HG03457 (cell line): ENCODE data around the gene NHSL1.

ENCODE experiments used
- ATAC-seq: cut with Tn5 transposase; IDR thresholded peaks from one replicate; pipeline ENCODE4 v1.9.1; 2021; ENCODE audit warnings: moderate number of reproducible peaks; ENCODE audit not compliant: unreplicated experiment

NHSL1 gene

GRCh38 chr6:138523347-138524210 lies 24.3 kb upstream of the NHSL1 start:
- no peak for ATAC-seq

GRCh38 chr6:138522611-138523010 lies 23.3 kb upstream of the NHSL1 start:
- ATAC-seq: no peak

DNA sequence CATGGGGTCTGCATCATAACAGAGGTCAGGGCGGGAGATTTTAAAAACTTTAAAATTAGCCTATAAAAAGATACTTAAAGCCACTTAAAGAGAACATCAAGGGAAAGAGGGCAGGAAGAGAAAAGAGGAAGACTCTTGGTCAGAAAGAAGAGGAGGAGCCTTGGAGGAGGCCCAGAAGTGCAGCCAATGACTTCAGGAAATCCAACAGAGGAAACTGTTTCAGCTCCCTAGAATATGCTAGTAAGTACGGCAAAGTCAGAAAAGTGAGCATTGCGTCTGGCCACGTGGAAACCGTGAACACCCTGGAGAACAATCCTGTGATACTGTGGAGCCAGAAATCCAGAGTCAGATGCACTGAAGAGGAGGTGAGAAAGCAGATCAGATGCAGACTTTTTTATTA lies 22.5 kb upstream of the NHSL1 start:
- no peak for ATAC-seq

- no peak for ATAC-seq
These were observed 21.2 kb upstream of the NHSL1 start for GRCh38 chr6:138520463-138520862.

GRCh38 chr6:138518054-138518453 lies 18.8 kb upstream of the NHSL1 start:
- ATAC-seq: peak; percentile 27

DNA sequence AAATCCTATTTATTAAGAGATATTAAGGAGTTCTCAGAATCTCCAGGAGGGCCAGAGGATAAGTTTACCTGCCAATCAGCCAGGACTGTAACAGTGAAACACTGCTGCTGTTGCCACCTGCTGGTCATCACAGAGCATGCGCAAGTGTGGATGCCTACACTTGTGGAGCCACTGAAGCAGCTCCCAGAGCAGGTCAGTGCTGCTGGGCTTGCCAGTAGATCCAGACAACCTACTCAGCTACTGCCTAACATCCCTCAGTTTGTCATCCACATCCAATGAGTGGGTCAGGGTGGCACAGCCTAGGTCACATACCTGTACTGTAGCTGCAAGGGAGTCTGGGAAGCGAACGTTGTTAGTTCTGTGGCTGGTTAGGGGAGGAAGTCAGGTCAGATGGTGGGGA lies 18.3 kb upstream of the NHSL1 start:
- peak; percentile 75 for ATAC-seq

DNA sequence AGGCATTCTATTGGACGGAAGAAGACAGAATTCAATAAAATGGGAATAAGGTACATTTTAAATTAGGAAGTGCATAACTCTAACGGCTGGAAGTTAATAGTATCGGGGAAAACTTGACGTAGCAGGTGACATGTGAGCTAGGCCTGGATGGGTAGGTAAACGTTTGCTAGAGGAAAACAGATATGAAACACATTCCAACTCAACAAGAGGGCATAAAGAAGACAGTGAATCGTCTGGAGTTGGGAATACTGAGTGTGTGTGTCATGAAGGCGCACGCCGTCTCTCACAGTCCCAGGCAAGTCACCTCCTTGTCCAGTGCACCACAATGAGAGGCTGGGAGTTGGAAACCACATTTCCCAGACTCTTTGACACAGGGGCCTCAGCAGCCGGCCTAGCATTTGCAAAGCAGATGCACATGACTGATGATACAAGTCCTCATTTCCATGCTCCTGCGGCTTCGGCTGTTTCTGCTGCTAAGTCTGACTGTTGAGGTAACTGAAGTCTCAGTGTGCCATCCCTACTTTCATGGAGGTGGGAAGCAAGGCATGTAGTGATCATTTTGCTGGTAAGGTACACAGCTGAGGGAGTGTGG lies 16.5 kb upstream of the NHSL1 start:
- no peak for ATAC-seq

DNA sequence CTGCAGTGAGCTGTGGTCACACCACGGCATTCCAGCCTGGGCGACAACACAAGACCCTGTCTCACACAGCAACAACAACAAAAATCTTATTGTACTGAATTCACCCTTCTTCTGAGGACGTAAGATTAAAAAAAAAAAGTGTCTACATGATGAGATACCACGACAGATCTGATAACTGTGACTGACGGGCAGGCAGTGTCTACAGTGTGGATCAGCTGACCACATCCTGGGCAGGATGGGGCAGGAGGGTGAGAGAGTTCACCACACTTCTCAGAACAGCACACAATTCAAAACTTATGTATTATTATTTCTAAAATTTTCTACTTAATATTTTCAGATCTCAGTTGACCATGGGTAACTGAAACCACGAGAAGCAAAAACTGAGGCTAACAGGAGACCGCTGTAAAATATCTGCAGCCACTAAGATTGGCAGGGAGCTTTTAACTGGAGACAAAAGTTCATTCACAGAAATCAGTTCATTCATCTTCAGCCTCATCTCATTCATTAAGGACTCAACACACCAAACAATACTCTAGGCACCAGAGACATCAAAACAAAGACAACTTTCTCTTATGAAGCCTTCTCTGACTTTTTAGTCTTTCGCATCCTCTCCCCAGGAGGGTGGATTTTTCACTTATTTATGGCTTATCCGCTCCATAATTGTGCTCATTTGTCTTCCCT lies 15.7 kb upstream of the NHSL1 start:
- no peak for ATAC-seq

DNA sequence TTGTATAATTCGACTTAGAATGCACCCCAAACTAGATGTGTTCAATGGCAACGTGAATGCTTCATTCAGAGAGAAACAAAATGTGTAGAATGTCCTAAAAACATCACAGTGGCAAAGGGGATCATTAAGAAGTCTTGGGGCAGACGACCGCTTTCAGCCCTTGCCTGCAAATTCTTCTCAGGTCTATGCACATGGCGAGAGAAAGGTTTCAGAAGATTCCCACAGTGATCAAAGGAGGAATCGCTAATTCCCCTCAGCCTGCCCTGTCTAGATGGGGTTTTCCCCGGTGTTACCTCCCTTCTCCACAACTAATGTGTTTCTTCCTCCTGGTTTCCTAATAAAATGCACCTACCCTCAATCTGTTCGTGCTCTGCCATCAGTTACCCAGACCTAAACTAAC lies 13.3 kb upstream of the NHSL1 start:
- ATAC-seq: no peak

DNA sequence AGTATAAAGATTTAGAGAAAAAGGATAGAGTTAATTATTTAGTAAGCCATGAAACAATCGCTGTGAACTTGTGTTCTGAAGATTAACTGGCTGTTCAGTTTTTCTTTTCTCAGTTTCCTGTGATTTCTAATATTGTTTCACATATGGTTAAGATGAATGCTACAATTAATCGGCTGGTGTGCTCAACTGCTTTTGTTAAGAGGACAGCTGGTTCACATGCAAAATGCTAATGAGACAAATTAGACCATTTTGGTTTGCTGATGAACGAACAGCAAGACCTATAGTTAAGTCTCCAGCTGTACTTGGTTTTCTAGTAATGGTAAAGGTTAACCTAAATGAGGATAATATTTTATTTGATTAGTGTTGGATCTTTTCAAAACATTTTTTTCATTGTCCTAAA lies 10.8 kb upstream of the NHSL1 start:
- ATAC-seq: no peak

DNA sequence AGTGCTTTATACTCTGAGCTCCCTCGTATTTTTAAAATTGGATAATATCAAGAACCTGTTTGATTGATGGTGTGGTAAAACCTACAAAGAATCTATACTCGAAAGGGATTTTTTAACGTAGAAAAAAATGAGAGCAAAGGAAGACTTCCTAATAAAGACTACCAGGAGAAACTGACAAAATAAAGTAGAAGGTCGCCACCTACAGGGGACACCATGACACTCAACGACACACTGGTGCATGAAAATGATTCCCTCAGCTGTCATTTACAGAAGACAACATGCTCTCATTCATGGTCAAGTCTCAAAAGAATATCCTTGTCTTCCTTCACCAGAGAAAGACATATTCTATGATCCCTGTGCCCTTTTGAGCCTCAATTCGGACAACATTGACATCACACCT lies 10.1 kb upstream of the NHSL1 start:
- ATAC-seq: no peak

- no peak for ATAC-seq
These were observed 9.3 kb upstream of the NHSL1 start for GRCh38 chr6:138508676-138508988.

DNA sequence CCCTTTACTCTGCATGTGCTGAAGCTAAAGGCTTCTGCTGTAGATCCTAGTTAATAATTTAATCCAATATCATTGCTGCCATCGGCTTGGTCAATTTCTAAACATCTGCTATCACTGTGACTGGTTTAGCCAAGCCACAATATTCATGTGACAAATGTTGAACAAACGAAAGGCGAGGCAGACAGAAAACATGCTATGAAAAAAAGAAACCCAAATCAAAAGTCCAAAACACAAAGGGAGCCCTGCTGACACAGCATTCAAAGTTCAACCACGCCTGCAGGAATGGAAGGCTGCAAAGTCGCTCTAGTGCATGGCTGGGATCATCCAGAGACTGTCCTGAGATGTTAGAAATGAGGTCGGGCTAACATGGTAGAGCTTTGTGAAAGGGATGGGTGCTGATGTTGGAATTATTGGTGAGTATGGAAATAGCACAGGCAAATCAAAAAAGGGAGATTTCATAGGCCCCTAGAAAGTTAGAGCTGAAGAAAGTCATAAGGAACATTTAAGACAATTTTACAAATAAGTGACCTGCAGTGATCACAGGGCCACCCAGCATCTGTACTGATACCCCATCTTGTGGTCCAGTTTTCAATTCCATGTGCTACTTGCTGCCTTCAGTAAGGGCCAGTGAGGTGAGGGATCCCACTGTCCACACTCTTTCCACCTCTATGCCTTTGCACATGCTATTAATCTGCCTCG lies 8.8 kb upstream of the NHSL1 start:
- no peak for ATAC-seq

GRCh38 chr6:138504764-138505689 lies 5.7 kb upstream of the NHSL1 start:
- ATAC-seq: no peak

DNA sequence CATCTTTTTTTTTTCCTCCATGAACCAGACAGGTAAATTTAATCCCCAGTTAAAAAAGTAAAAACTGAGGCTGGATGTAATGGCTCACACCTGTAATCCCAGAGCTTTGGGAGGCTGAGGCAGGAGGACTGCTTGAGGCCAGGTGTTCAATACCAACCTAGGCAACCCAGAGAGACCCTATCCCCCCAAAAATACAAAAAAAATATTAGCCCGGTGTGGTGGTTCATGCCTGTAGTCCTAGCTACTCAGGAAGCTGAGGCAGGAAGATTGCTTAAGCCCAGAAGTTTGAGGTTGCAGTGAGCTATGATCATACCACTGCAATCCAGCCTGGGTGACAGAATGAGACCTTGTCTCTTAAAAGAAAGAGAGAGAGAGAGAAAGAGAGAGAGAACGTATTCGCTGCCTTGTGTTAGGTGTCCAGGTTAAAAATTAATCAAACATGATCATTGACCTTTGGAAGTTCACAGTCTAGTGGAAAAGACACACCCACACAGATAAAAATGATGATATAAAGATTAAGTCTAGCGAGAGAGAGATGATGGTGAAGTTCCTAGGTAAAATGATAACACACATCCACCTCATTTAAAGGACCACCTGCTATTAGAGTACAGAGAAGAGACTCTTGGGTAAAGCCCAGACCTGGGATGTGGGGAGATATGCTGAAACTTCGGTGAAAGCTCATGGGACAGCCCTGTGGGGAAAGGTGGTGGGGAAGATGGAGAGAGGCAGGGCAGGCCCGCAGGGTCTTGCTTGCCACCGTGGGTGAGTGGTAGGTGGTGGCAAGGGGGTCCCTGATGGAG lies 4.8 kb upstream of the NHSL1 start:
- no peak for ATAC-seq

GRCh38 chr6:138502546-138502945 lies 3.3 kb upstream of the NHSL1 start:
- no peak for ATAC-seq

GRCh38 chr6:138500867-138501446 lies 1.7 kb upstream of the NHSL1 start:
- no peak for ATAC-seq

- no peak for ATAC-seq
These were observed 861 bp upstream of the NHSL1 start for GRCh38 chr6:138500045-138500665.
